Measurements from ENCODE around the gene PARP11.

DNA sequence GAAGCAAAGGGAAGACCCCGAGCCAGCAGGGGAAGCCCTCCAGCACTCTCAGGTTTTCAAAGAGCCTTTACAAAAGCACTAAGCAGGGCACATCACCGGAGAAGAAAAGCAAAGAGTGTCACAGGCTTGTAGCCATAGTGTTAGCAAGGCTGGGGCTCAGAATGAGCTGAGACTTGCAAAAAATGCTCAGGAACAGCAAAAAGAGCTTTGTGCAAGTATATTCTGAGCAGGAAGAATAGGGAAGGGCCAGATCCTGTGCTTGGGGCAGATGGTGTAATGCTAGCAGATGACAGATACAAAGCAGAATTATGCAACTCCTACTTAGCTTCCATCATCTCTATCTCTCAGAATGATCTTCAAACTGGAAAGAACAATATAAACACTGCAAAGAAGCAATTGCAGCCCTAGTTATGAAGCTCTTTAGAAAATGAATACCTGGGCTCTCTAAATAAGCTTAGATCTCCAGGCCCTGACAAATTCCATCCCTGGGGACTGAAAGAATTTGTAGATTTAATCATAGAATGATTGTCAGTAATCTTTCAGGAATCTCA is 23.7 kb upstream of the PARP11 start:
- TF ChIP-seq POLR2AphosphoS5 (IDR thresholded peaks at IDR 0.05; ENCODE audit: borderline replicate concordance, low read depth, low read length) (no peak), EZH2 (IDR thresholded peaks at IDR 0.05) (no peak), FOXP2 (optimal IDR thresholded peaks at IDR 0.05; ENCODE audit: control extremely low read depth, extremely low read length, insufficient read depth) (no peak)
